Stimulated activated CD8-positive, alpha-beta memory T cell treated with anti-CD3 and anti-CD28 coated beads, Interleukin-12 subunit alpha, Interleukin-12 subunit beta, amount 100 ng/mL, for 4 hours (primary cell): ENCODE measurements around the gene SH3D19.
"Not testable (repeated sequence)": the region's sequence is repeated elsewhere in the genome, so short reads cannot be mapped to it uniquely, and the experiment has no call there.

Experiments used
- DNase-seq: peaks from one replicate; pipeline ENCODE4 v3.0.0-alpha.2; 2020; ENCODE audit warnings: low read depth

The SH3D19 gene

GRCh38 chr4:151276787-151277562, 48.4 kb downstream of the SH3D19 start, which contains the start of gene PRSS48:
Gene PRSS48, plus strand, starts transcription at chr4:151277161. Its CDS starts 12 bp downstream, at chr4:151277173.
- no peak for DNase-seq

- not testable (repeated sequence) for DNase-seq
Observed at GRCh38 chr4:151268905-151269304, 56.5 kb downstream of the SH3D19 start.

GRCh38 chr4:151267822-151268535, 57.4 kb downstream of the SH3D19 start:
- DNase-seq: no peak

GRCh38 chr4:151267104-151267503, 58.3 kb downstream of the SH3D19 start:
- DNase-seq: no peak

GRCh38 chr4:151266497-151266896, 58.9 kb downstream of the SH3D19 start:
- no peak for DNase-seq

GRCh38 chr4:151263455-151263854, 62.0 kb downstream of the SH3D19 start:
- DNase-seq: no peak

GRCh38 chr4:151260526-151260925, 64.9 kb downstream of the SH3D19 start:
- DNase-seq: no peak

GRCh38 chr4:151259752-151260151, 65.7 kb downstream of the SH3D19 start:
- no peak for DNase-seq

GRCh38 chr4:151257704-151258103, 67.7 kb downstream of the SH3D19 start:
- DNase-seq: no peak

- DNase-seq: no peak
Observed at GRCh38 chr4:151256134-151256533, 69.3 kb downstream of the SH3D19 start.

- DNase-seq: not testable (repeated sequence)
Observed at GRCh38 chr4:151255680-151256079, 69.7 kb downstream of the SH3D19 start.

- DNase-seq: not testable (repeated sequence)
Observed at GRCh38 chr4:151255226-151255625, 70.2 kb downstream of the SH3D19 start.

- no peak for DNase-seq
Observed at GRCh38 chr4:151251603-151252304, 73.7 kb downstream of the SH3D19 start.

GRCh38 chr4:151250706-151251105, 74.7 kb downstream of the SH3D19 start:
- no peak for DNase-seq

- DNase-seq: no peak
Observed at GRCh38 chr4:151248519-151248918, 76.9 kb downstream of the SH3D19 start.

GRCh38 chr4:151247395-151247794, 78.0 kb downstream of the SH3D19 start:
- DNase-seq: no peak

- DNase-seq: no peak
Observed at GRCh38 chr4:151246742-151247141, 78.7 kb downstream of the SH3D19 start.

GRCh38 chr4:151242305-151242704, 83.1 kb downstream of the SH3D19 start:
- DNase-seq: no peak

- DNase-seq: no peak
Observed at GRCh38 chr4:151239608-151240007, 85.8 kb downstream of the SH3D19 start.

GRCh38 chr4:151238477-151238876, 86.9 kb downstream of the SH3D19 start:
- DNase-seq: no peak

GRCh38 chr4:151236036-151236435, 89.4 kb downstream of the SH3D19 start:
- DNase-seq: no peak

- DNase-seq: not testable (repeated sequence)
Observed at GRCh38 chr4:151235373-151235772, 90.0 kb downstream of the SH3D19 start.

- no peak for DNase-seq
Observed at GRCh38 chr4:151233600-151233999, 91.8 kb downstream of the SH3D19 start.
